Measurements from ENCODE around the gene ABHD4. TPM values are rescaled to one million over a fixed set of nuclear protein-coding genes. Genes with fewer than 3 reads are reported as not detected.
A peak's percentile ranks its signal among the peaks of the same experiment; 100 is the strongest.

ABHD4 gene
- total RNA-seq = 34.2 TPM
- long read RNA-seq, transcript ABHD4-203 (7 exons, 3,366 nt) = major isoform, 24 of 32 reads
- long read RNA-seq, partial matches to known transcripts = 3 of 32 reads
- long read RNA-seq, other reads (novel, unspliced or antisense) = 5 of 32 reads

GRCh38 chr14:22598099-22598895, at the start of gene ABHD4:
TSS of gene ABHD4 (plus strand) at chr14:22598300. CDS start at chr14:22598307, 7 bp downstream.
- Histone ChIP-seq H3K36me3 (peaks cover 23% of the 10 kb centered on the region), H3K27me3 (no peaks in the 10 kb centered on the region), H3K9me3 (no peaks in the 10 kb centered on the region), H3K27ac (peak within 1 kb of the TSS; percentile 90), H3K4me1 (peaks cover 17% of the 10 kb centered on the region), H3K4me3 (peak within 1 kb of the TSS; percentile 89)
- intact Hi-C loops (cut with DNase I) = no loop called here
- ATAC-seq (peak; percentile 97), DNase-seq (peak; percentile 93)
- no peak for TF ChIP-seq CTCF (IDR thresholded peaks at IDR 0.05)

GRCh38 chr14:22549324-22549962, 48.7 kb upstream of the ABHD4 start:
- Histone ChIP-seq H3K4me3 (no peak overlapping the region), H3K4me1 (peaks cover 25% of the 10 kb centered on the region), H3K36me3 (no peaks in the 10 kb centered on the region), H3K27me3 (no peaks in the 10 kb centered on the region), H3K27ac (peak overlapping the region; percentile 24), H3K9me3 (no peaks in the 10 kb centered on the region)
- no peak for DNase-seq
- ATAC-seq = no peak
- intact Hi-C loops (cut with DNase I) = no loop called here
- no peak for TF ChIP-seq CTCF (IDR thresholded peaks at IDR 0.05)

GRCh38 chr14:22549981-22550673, 48.0 kb upstream of the ABHD4 start:
- H3K4me3 ChIP-seq = no peak overlapping the region
- intact Hi-C loops (cut with DNase I) = loop anchor here (10.0 kb wide), 1 partner anchor 165 kb away; no protein-coding TSS in a partner anchor
- DNase-seq (no peak), ATAC-seq (no peak)
- TF ChIP-seq CTCF (IDR thresholded peaks at IDR 0.05) = no peak
- H3K9me3 ChIP-seq = no peaks in the 10 kb centered on the region
- no peaks in the 10 kb centered on the region for H3K27me3 ChIP-seq
- peaks cover 25% of the 10 kb centered on the region for H3K4me1 ChIP-seq
- peak overlapping the region; percentile 24 for H3K27ac ChIP-seq
- no peaks in the 10 kb centered on the region for H3K36me3 ChIP-seq

- no peak for TF ChIP-seq CTCF (IDR thresholded peaks at IDR 0.05)
- ATAC-seq (no peak), DNase-seq (no peak)
- Histone ChIP-seq H3K27ac (no peak overlapping the region), H3K4me1 (peaks cover 29% of the 10 kb centered on the region), H3K36me3 (no peaks in the 10 kb centered on the region), H3K4me3 (no peak overlapping the region), H3K9me3 (no peaks in the 10 kb centered on the region), H3K27me3 (no peaks in the 10 kb centered on the region)
- intact Hi-C loops (cut with DNase I) = loop anchor here (10.0 kb wide), 1 partner anchor 167 kb away; no protein-coding TSS in a partner anchor
Measured at GRCh38 chr14:22551605-22551997, 46.5 kb upstream of the ABHD4 start.

GRCh38 chr14:22552001-22552826, 45.9 kb upstream of the ABHD4 start:
- Histone ChIP-seq H3K36me3 (no peaks in the 10 kb centered on the region), H3K27ac (no peak overlapping the region), H3K4me1 (peaks cover 32% of the 10 kb centered on the region), H3K27me3 (no peaks in the 10 kb centered on the region), H3K9me3 (no peaks in the 10 kb centered on the region), H3K4me3 (no peak overlapping the region)
- intact Hi-C loops (cut with DNase I) = loop anchor here (10.0 kb wide), 1 partner anchor 167 kb away; no protein-coding TSS in a partner anchor
- TF ChIP-seq CTCF (IDR thresholded peaks at IDR 0.05) = no peak
- ATAC-seq = no peak
- no peak for DNase-seq

All from upper lobe of right lung (tissue), 1 donor.